CD4-positive, alpha-beta T cell treated with Interleukin-12 subunit alpha and Interleukin-12 subunit beta, for 1 hour (primary cell): Measurements from ENCODE around the gene FAM47B.

Experiments used
- DNase-seq: peaks from one replicate; pipeline ENCODE4 v3.0.0-alpha.2; 2020

Gene FAM47B

DNA sequence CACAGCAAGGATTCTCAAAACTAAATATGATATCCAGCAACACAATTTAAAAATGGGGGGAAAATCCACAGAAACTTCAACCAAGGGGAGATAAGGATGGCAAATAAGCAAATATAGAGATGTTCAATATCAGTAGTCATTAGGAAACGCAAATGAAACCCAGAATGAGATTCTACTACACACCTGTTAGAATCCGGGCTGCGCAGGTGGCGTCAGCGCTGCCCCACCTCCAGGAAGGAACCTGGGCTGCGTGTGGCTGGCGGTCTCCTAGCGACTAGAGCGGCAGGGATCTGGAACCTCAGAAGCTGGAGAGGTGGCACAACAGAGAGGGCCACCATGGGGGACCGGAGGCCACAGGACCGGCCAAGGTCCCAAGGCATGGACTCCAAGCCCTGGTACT lies at the start of gene FAM47B:
Gene FAM47B, plus strand, starts transcription at position 301 of the 400 bp plus-strand sequence. Its CDS starts 36 bp downstream, at position 337.
- DNase-seq: no peak

- no peak for DNase-seq
Observed at GRCh38 chrX:34893741-34894140, 48.9 kb upstream of the FAM47B start.

DNA sequence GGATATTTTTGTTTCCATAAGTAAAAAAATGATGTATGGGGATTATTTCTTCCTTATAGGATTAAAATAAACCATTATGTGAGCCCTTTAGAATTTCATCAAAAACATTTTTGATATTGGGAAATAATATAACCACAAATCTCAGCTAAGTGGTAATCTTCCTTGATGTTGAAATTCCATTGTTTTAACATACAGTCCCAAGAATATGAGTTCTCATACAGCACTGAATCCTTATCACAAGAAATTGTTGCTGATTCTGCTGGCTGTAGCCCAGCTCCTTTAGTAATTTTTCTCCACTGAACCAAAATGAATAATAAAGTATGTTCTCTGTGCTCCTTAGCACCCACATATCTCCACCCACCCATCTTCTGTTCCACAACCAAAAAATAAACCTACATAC lies 41.9 kb upstream of the FAM47B start:
- DNase-seq: no peak

DNA sequence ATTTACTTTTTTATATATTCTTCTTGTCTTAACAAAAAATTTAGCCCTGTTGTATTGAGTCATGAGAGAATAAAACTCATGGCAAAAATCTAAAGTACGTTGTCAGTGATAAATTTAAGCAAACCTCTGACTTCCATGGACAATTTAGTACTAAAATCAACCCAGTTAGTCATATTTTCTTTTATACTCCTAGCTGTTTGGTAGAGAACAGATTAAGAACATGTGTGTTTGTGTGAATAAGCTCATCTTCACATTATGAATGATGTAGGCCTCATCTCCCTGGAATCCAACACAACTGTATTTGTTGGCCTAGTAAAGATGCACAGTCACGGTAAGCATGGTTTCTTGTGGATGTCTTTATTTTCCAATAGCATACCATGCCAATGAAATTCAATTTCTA lies 40.8 kb upstream of the FAM47B start:
- DNase-seq: no peak

GRCh38 chrX:34903316-34903715 lies 39.3 kb upstream of the FAM47B start:
- no peak for DNase-seq

DNA sequence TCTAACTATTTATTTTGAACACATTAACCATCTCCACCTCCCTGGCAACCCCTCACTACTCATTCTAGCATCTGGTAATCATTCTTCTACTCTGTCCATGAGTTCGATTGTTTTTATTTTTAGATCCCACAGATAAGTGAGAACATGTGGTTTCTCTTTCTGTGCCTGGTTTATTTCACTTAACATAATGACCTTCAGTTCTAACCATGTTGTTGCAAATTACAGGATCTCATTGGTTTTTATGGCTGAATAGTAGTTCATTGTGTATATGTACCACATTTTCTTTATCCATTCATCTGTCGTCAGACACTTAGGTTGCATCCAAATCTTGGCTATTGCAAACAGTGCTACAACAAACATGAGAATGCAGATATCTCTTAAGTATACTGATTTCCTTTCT lies 33.4 kb upstream of the FAM47B start:
- no peak for DNase-seq

DNA sequence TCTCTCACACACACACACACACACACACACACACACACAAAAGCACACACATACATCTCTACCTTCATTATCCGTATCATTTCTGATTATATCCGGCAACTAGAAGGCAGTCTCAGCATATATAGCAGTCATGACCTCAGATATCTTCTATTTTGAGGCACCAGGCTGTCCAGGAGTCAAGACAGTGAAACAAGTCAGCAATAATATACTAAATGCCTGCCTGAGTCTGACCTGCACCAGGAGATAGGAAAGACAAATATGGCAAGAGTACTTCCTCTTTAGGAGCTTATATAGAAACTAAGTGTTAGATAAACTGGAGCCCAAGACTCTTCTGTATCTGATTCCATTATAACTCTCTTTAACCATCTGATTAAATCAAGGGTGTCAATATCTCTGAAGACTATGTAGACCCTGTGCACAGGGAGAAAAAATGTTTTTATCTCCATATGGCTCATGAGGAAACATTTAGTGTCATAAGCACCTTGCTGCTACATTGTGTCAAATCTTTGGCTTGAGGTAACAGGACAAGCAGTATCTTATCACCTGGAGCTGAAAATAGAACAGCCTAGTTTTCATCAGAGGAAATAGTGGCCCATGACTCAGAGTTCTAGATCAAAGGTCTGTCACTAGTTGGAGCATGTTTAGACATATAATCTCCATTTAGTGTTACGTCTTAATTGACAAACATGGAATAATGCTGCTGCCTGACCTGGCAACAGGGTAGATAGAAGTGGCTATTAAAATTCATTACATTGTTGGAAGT lies 27.0 kb upstream of the FAM47B start:
- DNase-seq: no peak

DNA sequence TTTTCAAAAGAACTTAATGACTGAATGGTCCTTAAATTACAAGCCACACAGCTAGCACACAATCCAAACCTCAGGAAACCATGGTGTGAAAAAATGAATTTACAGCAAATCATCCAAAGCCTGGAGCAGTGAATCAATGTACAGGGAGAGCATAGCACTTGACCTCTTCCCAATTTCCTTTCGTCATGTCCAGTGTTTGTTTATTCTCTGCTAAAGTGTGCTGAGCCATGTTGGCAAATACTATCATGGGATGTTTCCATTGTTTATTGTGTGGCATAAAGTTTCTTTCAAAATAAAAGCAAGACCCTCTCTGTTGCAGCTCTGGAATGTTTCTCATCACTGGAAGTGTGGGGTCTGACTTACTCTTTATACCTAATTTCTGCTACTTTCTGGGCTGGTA lies 25.4 kb upstream of the FAM47B start:
- no peak for DNase-seq

DNA sequence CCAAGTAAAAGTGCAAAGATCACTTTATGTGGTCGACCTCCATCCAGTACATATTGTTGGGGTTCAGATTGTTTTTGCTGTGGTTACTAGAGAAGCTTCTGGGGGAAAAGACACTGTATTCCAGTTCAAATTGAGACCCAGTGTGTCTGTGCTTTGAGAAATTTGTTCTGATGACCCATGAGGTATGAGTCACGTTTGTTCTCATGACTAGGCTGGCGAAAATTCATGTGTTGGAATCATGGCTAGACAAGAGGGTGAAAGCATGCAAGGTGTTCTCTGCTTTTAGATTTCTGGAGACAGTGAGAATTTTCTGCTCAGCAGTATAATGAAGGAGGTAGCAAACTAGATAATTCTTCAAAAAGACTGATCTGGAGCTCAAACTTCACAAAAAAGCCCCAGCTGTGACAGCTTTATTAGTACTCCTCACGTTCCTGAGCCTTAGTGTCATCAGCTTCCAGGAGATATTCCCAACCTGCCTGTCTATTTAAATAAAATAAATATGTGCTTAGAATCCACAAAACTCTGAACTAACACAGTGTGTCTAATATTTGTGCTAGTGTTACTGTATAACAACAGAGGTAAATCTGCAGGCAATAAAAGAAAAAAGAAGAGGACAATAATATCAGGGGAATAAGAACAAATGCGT lies 24.4 kb upstream of the FAM47B start:
- no peak for DNase-seq

DNA sequence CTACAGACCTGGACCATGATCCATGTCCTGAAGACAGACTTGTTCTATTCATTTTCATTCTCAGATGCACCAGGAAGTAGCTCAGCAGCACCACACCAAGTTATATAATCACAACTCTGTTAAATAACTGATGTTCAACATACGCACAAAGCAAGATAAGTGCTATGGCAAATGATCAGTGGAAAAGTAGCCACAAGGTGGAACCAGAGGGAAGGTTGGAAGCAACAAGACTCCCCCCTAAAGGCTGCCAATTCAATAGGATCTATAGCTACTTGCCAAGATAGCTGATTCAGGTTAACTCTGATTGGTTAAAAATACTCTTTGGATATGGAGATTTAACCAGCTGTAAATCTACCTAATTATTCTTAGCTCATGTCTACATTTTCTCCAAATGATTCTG lies 23.7 kb upstream of the FAM47B start:
- no peak for DNase-seq

DNA sequence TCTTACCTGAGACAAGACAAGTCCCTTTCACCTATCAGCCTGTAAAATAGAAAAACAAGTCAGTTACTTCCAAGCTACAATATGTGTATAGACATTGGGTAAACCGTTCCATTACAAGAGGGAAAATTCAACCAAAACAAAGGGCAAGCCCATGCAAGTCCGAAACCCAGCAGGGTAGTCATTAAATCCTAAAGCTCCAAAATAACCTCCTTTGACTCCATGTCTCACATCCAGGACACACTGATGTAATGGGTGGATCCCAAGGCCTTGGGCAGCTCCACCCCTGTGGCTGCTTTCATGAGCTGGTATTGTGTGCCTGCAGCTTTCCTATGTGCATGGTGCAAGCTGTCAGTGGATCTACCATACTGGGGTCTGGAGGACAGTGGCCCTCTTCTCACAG lies 14.7 kb upstream of the FAM47B start:
- no peak for DNase-seq

DNA sequence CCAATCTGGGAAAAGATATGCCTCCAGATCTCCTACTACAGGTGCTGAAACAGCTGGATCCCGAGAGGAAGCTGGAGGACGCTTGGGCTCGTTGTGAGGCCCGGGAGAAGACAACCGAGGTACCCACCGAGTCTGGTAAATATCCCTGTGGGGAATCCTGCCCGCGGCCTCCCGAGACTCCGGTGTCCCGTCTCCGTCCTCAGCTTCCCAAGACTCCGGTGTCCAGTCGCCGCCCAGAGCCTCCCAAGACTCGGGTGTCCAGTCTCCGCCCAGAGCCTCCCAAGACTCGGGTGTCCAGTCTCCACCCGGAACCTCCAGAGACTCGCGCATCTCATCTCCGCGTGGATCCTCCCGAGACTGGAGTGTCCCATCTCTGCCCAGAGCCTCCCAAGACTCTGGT lies 639 bp downstream of the FAM47B start:
- no peak for DNase-seq

DNA sequence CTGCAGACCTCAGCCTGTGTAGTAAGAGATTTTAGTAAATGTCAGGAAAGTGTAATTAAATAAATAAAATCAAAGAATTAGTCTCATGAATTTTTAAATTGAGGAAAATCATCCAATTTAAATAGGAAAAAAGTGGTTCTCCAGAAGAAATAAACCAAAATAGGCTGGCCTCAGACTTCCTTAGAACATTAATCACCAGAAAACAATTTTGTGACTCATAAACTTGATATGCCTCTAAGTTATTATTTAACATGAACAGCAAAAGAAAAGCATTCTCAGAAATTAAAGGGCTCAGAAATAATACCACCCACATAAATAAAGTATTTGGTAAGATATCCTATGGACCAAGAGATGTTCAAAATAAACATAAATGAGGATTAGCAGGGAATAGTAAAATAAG lies 14.3 kb downstream of the FAM47B start:
- no peak for DNase-seq

DNA sequence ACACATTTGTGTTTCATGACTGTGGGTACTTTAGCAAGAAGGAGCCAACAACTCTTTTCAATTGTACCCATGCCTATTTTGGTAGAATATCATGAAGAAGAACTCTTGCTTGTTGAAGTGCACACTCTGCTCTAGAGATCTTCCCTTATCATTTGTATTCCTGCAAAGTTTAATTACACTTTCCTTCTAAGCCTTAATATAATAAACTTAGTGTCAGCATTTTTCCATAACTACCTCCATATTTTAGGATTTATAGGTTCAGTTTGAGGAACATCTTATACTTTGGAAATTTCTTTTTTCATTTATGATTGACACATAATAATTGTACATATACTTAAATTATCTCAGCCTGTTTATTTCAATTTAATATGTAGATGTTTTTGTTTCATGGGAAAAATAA lies 19.1 kb downstream of the FAM47B start:
- no peak for DNase-seq

- DNase-seq: no peak
Observed at GRCh38 chrX:34972206-34972605, 29.6 kb downstream of the FAM47B start.

DNA sequence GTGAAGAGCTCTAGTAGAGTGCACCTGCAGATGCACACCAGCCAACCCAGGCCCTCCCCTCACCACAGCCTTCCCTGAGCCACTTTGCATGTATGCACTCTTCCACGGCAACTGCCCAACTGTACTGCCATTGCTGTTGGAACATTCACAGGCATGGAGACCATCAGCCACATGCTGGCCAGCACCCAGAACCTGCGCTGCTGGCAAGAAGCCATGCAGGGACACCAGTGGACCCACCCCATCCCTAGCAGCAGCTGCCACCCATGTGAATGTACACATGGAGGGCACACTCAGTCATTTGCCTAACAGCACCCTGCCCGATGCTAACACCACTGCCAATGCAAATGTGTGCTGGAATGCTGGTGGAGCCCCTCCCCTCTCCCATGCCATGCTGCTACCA lies 35.6 kb downstream of the FAM47B start:
- no peak for DNase-seq

- no peak for DNase-seq
Observed at GRCh38 chrX:34987646-34988045, 45.0 kb downstream of the FAM47B start.
